Embryonic facial prominence (tissue), 1 donor: ENCODE results near the gene CHCHD6.

Experiments
- DNase-seq: peaks from one replicate; pipeline ENCODE4 v3.0.0-alpha.2; 2016; ENCODE audit errors: extremely low spot score

CHCHD6 gene

GRCh38 chr3:126826693-126827092 is 122.7 kb downstream of the CHCHD6 start:
- DNase-seq, result no peak

DNA sequence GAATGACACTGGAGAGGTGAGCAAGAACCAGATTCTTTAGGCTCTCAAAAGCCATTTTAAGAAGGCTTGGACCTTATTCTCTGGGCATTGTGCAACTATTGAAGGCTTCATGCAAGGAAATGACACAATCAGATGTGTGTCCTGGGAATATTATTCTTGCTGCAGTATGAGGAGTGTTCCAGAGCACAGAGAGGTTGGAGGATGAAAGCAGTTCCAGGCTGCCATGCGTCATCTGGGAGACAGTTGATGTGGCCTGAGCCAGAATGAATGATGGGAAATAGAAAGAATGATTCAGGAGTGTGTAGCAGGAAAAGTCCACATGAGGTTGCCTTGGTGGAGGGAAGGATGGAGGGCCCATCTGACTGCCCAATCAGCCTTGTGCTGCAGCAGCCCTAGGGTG is 123.1 kb downstream of the CHCHD6 start:
- DNase-seq, result no peak

DNA sequence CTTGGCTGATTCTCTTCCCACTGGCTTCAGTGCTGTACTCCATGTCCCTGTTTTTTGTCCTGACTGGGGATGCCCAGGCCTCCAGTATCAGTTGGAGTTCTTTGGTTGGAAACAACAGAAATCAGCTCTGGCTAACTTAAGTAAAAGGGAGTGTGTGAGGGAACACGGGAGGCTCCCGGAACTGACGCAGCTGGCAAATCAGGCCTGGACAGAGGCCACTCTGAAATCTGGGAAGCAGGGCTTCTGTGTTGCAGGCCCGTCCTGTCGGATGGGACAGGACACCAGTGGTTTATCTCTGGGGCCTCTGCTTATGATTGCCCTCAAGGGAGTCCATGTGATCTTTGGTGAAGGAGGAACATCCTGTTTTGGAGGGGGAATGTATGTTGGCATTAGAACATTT is 124.3 kb downstream of the CHCHD6 start:
- no peak for DNase-seq

- DNase-seq, result no peak
These were observed 128.9 kb downstream of the CHCHD6 start for GRCh38 chr3:126832933-126833332.

GRCh38 chr3:126834596-126835471 is 130.8 kb downstream of the CHCHD6 start:
- DNase-seq, result no peak

DNA sequence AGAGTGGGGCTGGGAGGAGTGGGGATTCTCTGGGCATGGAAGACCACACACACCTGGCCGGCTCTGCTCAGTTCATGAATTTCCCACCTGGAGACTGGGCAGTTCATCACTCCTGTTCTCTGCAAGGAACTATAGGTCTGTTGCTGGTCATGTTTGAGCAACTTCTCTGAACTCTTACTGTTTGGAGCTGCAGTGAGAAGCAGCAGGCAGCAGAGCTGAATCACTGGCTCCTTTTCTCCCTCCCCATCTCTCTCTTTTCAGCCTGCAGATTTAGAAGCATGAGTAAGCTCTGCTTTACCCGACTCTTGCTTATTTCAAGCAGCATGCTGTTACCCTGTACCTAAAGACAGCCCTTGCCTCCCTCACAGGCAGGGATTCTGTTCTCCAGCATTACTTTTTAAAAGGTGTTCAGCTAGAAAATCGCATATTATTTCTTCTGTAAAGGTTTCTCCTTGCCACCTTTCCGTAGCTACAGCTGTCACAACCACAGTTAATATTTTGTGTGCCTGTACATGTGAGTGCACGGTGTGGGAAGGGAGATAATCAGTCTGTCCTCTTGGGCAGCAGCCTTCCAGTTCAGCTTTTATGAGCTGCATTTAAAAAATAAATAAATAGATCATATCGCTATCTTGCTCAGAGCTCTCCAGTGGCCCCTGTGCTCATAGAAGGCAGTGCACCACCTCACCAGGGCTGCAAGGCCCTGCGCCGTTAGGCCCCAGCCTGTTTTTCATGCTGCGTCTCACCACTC is 131.6 kb downstream of the CHCHD6 start:
- DNase-seq, result no peak

DNA sequence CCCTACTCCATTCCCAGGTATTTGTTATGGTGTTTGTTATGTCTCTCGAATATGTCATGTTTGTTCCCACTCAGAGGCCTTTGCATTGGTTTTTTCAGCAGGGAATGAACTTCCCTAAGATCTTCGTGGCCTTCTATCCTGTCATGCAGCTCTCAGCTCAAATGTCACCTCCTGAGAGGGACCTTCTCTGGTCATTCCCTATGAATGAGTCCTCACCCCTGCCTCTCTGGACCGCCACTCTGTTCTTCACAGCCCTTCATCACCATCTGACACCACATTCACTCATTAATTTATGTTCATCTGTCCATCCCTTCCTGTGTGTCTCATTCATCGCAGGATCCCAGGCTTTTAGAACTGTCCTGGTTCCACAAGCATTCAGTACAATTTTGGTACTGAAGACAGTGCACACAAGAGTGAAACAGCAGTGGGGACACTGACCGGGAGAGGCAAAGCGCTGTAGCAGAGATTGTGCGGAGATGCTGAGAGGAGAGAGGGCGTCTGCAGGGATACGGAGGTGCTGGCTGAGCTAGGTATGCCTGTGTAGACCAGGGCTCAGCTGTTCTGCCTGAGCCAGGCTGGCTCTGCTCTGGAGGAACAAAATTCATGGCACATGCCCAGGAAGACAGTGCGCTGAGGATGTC is 132.3 kb downstream of the CHCHD6 start:
- no peak for DNase-seq

DNA sequence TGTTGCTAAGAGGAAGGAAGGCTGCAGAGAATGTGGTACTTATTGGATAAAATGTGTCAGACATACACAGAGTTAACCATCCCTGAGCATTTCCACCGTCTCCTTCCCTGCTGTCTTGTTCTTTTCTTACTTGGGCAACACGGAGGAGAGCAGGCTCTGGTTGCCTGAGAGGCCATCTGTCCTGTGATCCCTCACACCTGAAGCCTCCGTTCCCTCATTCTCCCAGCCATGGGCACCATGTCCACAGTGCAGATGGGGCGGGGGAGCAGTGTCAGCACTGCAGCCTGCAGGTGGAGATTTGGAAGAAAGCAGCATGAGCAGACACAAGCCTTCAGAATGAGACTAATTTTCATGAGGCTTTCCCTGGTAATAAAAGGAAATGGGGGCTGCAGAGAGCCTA is 133.7 kb downstream of the CHCHD6 start:
- DNase-seq, result no peak

DNA sequence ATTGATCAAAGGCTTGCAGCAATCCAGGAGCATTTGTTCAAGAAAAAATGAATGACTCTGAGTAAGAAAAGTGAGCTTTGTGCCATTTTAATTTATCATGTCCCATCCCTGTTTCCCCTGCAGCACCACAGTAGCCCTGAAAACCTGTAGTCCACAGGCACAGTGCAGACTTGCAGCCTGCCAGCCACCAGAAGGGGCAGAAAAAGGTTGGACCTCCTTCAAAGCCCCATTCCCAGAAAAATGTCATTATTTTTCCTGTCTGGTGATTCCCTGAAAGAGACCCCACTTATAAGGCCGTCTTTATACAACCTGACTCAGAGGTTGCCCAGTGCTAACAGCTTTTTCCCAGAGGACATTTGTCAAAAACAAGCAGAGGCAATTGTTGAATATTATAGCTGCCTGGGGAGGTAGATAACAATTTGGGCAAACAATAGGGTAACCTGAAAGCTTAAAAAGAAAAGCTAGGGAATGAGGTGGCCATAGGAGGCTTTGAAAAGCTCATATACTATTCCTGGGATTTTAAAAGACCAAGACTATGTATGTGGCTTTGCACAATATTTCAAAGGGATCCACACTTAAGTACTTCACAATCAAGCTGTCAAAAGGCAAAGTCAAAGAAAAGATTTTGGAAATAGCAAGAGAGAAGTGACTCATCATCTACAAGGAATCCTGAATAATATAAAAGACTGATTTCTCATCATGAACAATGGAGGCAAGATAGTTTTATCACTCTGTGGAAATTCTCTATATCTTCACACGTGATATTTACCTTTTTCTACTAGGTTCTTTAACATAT is 142.1 kb downstream of the CHCHD6 start:
- DNase-seq, result no peak

DNA sequence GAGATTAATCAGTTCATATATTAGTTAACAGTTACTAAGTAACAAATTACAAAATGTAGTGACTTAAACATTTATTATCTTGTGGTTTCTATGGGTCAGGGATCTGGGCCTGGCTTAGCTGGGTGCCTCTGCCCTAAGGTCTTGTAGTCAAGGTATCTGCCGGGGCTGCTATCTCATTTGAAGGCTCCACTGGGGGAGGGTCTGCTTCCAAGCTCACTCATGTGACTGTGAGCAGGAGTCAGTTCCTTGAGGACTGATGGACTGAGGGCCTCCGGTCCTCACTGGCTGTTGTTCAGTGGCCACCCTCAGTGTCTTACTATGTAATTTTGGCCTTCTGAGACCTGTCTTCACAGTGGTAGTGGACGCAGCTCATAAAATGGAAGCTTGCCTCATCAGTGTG is 143.0 kb downstream of the CHCHD6 start:
- no peak for DNase-seq

DNA sequence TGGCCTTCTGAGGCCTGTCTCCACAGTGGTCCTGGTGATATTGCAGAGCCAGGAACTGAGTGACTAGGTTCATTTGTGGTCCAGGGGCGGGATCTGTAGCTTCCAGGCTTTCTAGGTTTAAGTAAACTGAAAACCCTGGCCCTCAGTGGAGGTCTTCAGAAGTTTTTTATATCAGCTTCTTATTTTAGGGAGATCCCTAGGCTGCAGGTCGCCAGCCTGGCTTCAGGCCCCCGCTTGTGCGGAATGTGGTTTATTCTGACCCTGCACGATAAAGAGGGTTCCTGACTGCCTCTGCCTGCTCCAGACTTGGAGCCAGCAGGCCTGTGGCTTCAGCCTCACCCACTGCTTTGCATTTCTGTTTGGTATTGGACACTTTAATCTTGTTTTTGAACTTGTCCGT is 145.0 kb downstream of the CHCHD6 start:
- no peak for DNase-seq

DNA sequence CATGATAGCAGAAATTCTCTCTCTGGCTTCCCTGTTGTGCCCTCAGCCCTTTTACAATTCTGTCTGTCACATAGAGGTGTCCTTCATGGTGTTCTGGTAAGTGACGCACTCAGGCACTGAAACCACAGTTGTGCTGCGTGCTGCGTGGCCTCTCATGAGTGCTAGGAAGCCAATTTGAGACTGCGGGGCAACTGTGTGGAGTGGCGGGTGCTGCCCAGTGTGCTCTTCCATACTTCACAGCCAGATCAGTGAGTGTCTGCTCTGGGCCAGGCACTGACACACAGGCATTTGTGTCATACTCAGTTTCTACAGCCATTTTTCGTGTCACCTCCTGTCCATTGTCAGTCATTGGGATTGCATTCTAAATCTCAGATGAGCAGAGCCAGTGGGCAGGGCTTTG is 145.7 kb downstream of the CHCHD6 start:
- DNase-seq, result no peak

GRCh38 chr3:126850370-126851085 is 146.5 kb downstream of the CHCHD6 start:
- peak; percentile 12 for DNase-seq

GRCh38 chr3:126851382-126851781 is 147.3 kb downstream of the CHCHD6 start:
- DNase-seq, result no peak

DNA sequence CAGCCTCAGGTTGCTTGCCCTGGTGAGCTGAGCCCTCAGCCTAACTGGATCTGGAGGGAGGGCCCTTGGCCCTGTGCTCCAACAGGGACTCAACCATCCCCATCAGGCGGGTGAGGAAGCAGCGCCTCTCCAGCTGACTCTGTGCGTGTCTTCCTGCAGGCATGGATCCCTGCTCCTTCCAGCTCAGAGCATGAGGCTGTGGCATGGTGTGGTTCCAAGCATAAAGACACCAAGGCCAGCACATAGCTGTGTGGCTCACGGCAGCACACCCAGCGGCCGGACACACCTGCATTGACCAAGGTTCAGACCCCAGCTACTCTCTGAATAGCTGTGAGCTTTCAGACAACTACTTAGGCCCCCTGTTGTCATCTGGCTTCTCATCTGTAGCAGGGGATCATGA is 147.9 kb downstream of the CHCHD6 start:
- DNase-seq, result no peak

DNA sequence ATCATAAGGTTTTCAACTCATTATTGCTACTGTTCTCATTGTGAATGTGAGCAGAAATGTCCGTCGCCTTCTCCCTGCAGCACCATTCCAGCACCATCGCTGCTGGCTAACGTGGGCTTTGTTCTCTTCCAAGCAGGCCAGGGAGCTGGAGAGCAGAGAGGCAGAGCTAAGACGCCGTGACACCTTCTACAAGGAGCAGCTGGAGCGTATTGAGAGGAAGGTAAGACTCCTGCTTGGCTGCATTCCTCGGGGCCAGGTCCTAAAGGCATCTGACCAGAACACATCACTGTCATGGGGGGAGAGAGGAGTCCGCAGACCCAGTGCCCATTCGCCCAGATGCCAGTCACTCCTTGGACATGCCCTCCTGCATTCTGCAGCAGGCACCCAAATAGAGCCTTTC is 148.5 kb downstream of the CHCHD6 start:
- no peak for DNase-seq

GRCh38 chr3:126854666-126855065 is 150.6 kb downstream of the CHCHD6 start:
- no peak for DNase-seq

DNA sequence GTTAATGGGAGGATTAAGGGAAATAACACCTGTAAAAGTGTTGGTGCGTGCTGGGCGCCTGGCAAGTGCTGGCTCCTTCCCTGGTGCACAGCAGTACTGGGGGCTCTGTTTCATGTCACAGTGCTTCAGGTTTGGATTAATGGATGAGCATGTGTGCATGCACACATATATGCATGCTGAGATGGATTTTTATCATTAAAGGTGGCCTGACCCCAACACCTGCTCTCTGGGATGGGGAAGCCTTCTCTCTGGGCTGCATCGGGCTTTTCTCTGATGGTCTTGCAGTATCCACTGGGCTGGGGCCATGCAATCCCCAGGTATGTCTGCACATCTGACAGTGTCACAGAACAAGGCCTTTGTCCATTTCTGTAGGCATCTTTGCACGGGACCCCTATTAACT is 151.3 kb downstream of the CHCHD6 start:
- DNase-seq, result no peak

DNA sequence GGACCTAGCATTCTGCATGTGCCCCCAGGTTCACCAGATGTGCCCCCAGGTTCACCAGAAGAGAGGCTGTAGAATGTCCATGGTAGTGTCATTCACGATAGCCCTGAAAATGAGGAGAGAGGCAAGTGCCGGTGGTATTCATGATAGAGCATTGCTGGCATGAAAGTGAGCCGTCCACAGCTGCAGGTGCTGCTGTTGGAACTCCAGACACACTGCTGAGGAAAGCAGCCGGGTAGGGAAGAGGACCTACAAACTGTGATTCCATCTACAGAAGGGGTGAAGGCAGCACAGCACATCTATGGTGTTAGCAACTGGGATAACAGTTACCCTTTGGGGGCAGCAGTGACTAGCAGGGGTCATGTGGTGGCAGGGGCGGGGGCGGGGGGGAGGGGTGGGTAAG is 153.9 kb downstream of the CHCHD6 start:
- DNase-seq, result no peak

DNA sequence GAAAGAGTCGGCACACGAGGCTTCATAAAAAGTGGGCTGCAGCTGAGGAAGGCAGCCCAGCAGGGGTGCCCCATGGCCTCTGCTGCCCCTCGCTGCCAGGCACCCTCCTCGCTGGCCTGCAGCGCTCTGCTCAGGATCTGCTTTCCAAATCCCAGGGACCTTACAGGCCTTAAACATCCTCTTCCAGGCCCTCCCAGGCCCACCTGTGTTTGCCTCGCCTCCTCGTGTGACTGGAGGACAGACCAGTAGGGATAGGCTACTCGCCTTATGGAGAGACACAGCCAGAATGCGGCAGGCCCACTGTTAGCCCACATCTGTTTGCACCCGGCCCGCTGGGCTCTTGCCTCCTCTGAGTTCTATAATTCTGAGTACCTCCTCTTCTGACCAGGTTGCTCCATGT is 154.4 kb downstream of the CHCHD6 start:
- DNase-seq, result no peak

- no peak for DNase-seq
These were observed 154.8 kb downstream of the CHCHD6 start for GRCh38 chr3:126858887-126859286.
